Endothelial cell of umbilical vein (primary cell): Measurements from ENCODE around the gene DCC.

Experiments used
- CTCF ChIP-seq, 2 donors: IDR thresholded peaks; 1 replicate in 1 of 2; 2 replicates in 1 of 2; pipeline ENCODE4 v1.5.1; 2011; ENCODE audit warnings: low read length in 2 of 2, mild to moderate bottlenecking in 2 of 2, moderate library complexity in 2 of 2, control low read depth in 1 of 2, inconsistent platforms in 1 of 2, low read depth in 1 of 2; ENCODE audit not compliant: insufficient read depth in 1 of 2; ENCODE audit errors: extremely low read depth in 1 of 2
- EZH2 ChIP-seq: IDR thresholded peaks from 2 replicates; pipeline ENCODE4 v1.6.1; 2012; ENCODE audit warnings: borderline replicate concordance, low read depth, mild to moderate bottlenecking, moderate library complexity, low read length, inconsistent platforms; ENCODE audit not compliant: severe bottlenecking
- FOS ChIP-seq: IDR thresholded peaks from 2 replicates; pipeline ENCODE4 v1.6.1; 2011; ENCODE audit warnings: mild to moderate bottlenecking, low read length, moderate library complexity, borderline replicate concordance; ENCODE audit not compliant: insufficient read depth
- GATA2 ChIP-seq: IDR thresholded peaks from 2 replicates; pipeline ENCODE4 v1.7.0; 2011; ENCODE audit warnings: low read depth, mild to moderate bottlenecking, moderate library complexity, mixed read lengths, low read length; ENCODE audit not compliant: insufficient read length, insufficient read depth
- JUN ChIP-seq: IDR thresholded peaks from 2 replicates; pipeline ENCODE4 v1.6.1; 2011; ENCODE audit warnings: borderline replicate concordance, low read depth; ENCODE audit not compliant: insufficient read length, insufficient read depth
- MYC ChIP-seq: IDR thresholded peaks from one replicate; pipeline ENCODE4 v1.6.1; 2011; ENCODE audit warnings: mild to moderate bottlenecking, low read depth, low read length
- POLR2A ChIP-seq: IDR thresholded peaks from 2 replicates; pipeline ENCODE4 v1.6.1; 2012; ENCODE audit warnings: low read depth, mild to moderate bottlenecking, control low read depth, low read length
- POLR2AphosphoS5 ChIP-seq: IDR thresholded peaks from 2 replicates; pipeline ENCODE4 v1.6.1; 2012; ENCODE audit warnings: low read depth, mild to moderate bottlenecking, control low read depth, low read length, moderate library complexity; ENCODE audit not compliant: insufficient read depth
- TF ChIP-seq, protein P1 (sequence below): IDR thresholded peaks from 2 replicates; pipeline ENCODE4 v1.6.1; 2011; ENCODE audit not compliant: insufficient read depth, insufficient read length

- TF ChIP-seq CTCF (IDR thresholded peaks at IDR 0.05; ENCODE audit: extremely low read depth in 1 of 2, insufficient read depth in 1 of 2, low read depth in 1 of 2, low read length in 2 of 2) (no peak), POLR2A (no peak), JUN (no peak), EZH2 (no peak), MYC (no peak), GATA2 (no peak), POLR2AphosphoS5 (no peak), FOS (no peak)
- TF ChIP-seq, protein P1, sequence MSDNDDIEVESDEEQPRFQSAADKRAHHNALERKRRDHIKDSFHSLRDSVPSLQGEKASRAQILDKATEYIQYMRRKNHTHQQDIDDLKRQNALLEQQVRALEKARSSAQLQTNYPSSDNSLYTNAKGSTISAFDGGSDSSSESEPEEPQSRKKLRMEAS: no peak
Observed at GRCh38 chr18:52342456-52342855, 2.5 kb downstream of the DCC start.
